ENCODE results near the gene AP3S1. TPM values are rescaled to one million over a fixed set of nuclear protein-coding genes. Genes with fewer than 3 reads are reported as not detected.

Gene AP3S1
- total RNA-seq, 4 donors from 2014 or later, result 59.2 to 207 (median 149) TPM

- Histone ChIP-seq H3K36me3 (no peaks in the 10 kb centered on the region), H3K27ac (no peak overlapping the region), H3K27me3 (no peaks in the 10 kb centered on the region), H3K4me1 (peaks cover 25 to 27% of the 10 kb centered on the region in 2 donors), H3K4me3 (replicated peaks in 1 of 3) (no peak overlapping the region), H3K9me3 (no peaks in the 10 kb centered on the region)
- WGBS, 2 donors, result 86 to 91% methylated on average over 6 of the region's 6 CpGs
- no peak for TF ChIP-seq POLR2A (IDR thresholded peaks at IDR 0.05)
- TF ChIP-seq, protein P1, sequence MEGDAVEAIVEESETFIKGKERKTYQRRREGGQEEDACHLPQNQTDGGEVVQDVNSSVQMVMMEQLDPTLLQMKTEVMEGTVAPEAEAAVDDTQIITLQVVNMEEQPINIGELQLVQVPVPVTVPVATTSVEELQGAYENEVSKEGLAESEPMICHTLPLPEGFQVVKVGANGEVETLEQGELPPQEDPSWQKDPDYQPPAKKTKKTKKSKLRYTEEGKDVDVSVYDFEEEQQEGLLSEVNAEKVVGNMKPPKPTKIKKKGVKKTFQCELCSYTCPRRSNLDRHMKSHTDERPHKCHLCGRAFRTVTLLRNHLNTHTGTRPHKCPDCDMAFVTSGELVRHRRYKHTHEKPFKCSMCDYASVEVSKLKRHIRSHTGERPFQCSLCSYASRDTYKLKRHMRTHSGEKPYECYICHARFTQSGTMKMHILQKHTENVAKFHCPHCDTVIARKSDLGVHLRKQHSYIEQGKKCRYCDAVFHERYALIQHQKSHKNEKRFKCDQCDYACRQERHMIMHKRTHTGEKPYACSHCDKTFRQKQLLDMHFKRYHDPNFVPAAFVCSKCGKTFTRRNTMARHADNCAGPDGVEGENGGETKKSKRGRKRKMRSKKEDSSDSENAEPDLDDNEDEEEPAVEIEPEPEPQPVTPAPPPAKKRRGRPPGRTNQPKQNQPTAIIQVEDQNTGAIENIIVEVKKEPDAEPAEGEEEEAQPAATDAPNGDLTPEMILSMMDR (IDR thresholded peaks at IDR 0.05), result no peak
- intact Hi-C loops (cut with DNase I), result no loop called here
- no peak for DNase-seq
Observed at GRCh38 chr5:115843444-115844130, 1.9 kb downstream of the AP3S1 start.

DNA sequence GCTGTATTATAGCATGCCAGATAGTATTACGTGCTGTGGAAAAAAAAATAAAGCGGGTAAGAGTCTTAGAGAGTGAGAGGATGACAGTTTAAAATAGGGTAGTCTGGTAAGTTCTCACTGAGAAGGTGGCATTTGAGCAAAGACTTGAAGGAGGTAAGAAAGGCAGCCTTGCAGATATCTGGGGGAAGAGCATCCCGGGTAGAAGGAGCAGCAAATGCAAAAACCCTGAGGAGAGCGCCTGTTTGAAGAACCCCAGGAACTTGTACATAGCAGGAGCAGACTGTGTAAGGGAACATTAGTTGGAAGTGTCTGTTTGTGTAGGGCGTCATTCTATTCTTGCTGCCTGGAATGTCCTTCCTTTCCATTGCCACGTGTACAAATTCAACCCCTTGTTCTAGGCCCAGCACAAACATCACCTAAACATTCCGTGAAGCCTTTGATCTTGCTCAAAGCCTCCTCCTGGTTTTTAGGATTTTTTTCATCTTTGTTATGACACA is 2.6 kb downstream of the AP3S1 start:
- peaks cover 19 to 23% of the 10 kb centered on the region in 2 donors for H3K4me1 ChIP-seq
- WGBS, 2 donors, result 81 to 87% methylated on average over 7 of the region's 7 CpGs
- H3K27ac ChIP-seq, result no peak overlapping the region
- no peak for DNase-seq
- H3K36me3 ChIP-seq, result no peaks in the 10 kb centered on the region
- H3K4me3 ChIP-seq (replicated peaks in 1 of 3), result no peak overlapping the region
- TF ChIP-seq, protein P1 (IDR thresholded peaks at IDR 0.05), result no peak
- no peak for TF ChIP-seq POLR2A (IDR thresholded peaks at IDR 0.05)
- no peaks in the 10 kb centered on the region for H3K9me3 ChIP-seq
- intact Hi-C loops (cut with DNase I), result no loop called here
- H3K27me3 ChIP-seq, result no peaks in the 10 kb centered on the region

DNA sequence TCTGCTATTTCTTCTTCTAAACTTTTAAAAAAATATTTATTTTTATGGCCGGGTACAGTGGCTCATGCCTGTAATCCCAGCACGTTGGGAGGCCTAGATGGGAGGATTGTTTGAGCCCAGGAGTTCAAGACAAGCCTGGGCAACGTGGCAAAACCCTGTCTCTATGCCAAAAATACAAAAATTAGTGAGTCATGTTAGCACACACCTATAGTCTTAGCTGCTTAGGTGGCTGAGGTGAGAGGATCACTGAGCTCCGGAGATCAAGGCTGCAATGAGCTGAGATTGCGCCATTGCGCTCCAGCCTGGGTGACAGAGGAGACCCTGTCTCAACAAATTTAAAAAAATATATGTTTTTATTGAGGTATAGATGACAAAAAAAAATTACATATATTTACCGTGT is 5.6 kb downstream of the AP3S1 start:
- Histone ChIP-seq H3K27me3 (no peaks in the 10 kb centered on the region), H3K4me3 (replicated peaks in 1 of 3) (no peak overlapping the region), H3K27ac (no peak overlapping the region), H3K4me1 (peaks cover 11 to 17% of the 10 kb centered on the region in 2 donors), H3K9me3 (no peaks in the 10 kb centered on the region), H3K36me3 (no peaks in the 10 kb centered on the region)
- 94 to 95% methylated on average over 7 of the region's 7 CpGs for WGBS, 2 donors
- intact Hi-C loops (cut with DNase I), result no loop called here
- no peak for DNase-seq
- no peak for TF ChIP-seq POLR2A (IDR thresholded peaks at IDR 0.05)
- TF ChIP-seq, protein P1 (IDR thresholded peaks at IDR 0.05), result no peak

DNA sequence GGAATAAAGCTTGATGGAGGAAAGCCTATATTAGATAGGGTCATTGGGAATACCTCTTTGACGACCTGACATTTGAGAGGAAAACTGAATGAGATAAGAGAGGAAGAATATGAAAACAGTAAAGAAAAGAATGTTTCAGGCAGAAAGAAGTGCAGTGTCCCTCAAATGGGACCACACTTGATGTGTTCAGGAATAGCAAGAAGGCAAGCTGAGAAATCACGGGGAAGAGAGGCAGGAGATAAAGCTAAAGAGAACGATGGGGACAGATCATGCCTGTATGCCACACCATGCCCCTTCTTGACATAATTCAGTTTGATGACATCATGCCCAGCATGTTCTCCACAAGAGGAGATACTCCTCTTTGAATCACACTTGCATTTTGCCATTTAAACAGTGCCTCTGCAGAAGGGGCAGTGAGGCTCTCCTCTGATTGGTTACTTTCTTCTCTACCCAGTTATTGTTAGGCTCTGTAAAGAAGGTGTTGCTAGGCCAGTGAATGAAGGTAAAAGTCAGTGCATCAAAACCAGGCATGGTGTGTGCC is 7.6 kb downstream of the AP3S1 start:
- intact Hi-C loops (cut with DNase I), result no loop called here
- WGBS, 2 donors, result 94 to 96% methylated on average over 3 of the region's 3 CpGs
- no peak overlapping the region for H3K4me3 ChIP-seq (replicated peaks in 1 of 3)
- no peak for DNase-seq
- peaks cover 0 to 10% of the 10 kb centered on the region in 2 donors for H3K4me1 ChIP-seq
- H3K9me3 ChIP-seq, result no peaks in the 10 kb centered on the region
- no peaks in the 10 kb centered on the region for H3K27me3 ChIP-seq
- H3K36me3 ChIP-seq, result no peaks in the 10 kb centered on the region
- TF ChIP-seq, protein P1 (IDR thresholded peaks at IDR 0.05), result no peak
- TF ChIP-seq POLR2A (IDR thresholded peaks at IDR 0.05), result no peak
- no peak overlapping the region for H3K27ac ChIP-seq

- intact Hi-C loops (cut with DNase I), result no loop called here
- 64 to 68% methylated on average over 4 of the region's 4 CpGs for WGBS, 2 donors
Observed at GRCh38 chr5:115850744-115851416, 9.1 kb downstream of the AP3S1 start.

More at GRCh38 chr5:115850744-115851416, 9.1 kb downstream of the AP3S1 start:
- TF ChIP-seq, protein P1 (IDR thresholded peaks at IDR 0.05), result no peak
- TF ChIP-seq POLR2A (IDR thresholded peaks at IDR 0.05), result no peak
- Histone ChIP-seq H3K36me3 (no peaks in the 10 kb centered on the region), H3K27me3 (no peaks in the 10 kb centered on the region), H3K4me1 (peaks cover 0 to 7% of the 10 kb centered on the region in 2 donors), H3K4me3 (replicated peaks in 1 of 3) (no peak overlapping the region), H3K27ac (no peak overlapping the region), H3K9me3 (no peaks in the 10 kb centered on the region)
- DNase-seq, result no peak
